Activated CD4-positive, alpha-beta T cell treated with anti-CD3 and anti-CD28 coated beads, Interleukin-2, amount 10 ng/mL, durations not matched to agents 7 days and 5 days (primary cell): ENCODE measurements around the gene COQ8A. TPM values are rescaled to one million over a fixed set of nuclear protein-coding genes. Genes with fewer than 3 reads are reported as not detected.

Experiments
- CTCF ChIA-PET: fragments of 350-600 bp; sonication (Branson Sonifier 250); formaldehyde crosslinking; loops from one replicate; lab custom pipeline; 2021; ENCODE audit warnings: antibody characterized with exemption; lab: Charles Lee
- POLR2A ChIA-PET: fragments of 350-600 bp; sonication (Branson Sonifier 250); formaldehyde crosslinking; loops from one replicate; lab custom pipeline; 2021; ENCODE audit warnings: antibody characterized with exemption; lab: Charles Lee
- DNase-seq: peaks from one replicate; pipeline ENCODE4 v3.0.0-alpha.2; 2020
- H3K27ac Mint-ChIP-seq: one replicate; pipeline ENCODE4 v1.8.0; 2021; ENCODE audit warnings: mild to moderate bottlenecking, moderate library complexity, mixed read lengths
- H3K27me3 Mint-ChIP-seq: one replicate; pipeline ENCODE4 v1.8.0; 2021; ENCODE audit warnings: mixed read lengths
- H3K36me3 Mint-ChIP-seq: one replicate; pipeline ENCODE4 v1.8.0; 2021; ENCODE audit warnings: low read depth, mixed read lengths
- H3K4me1 Mint-ChIP-seq: one replicate; pipeline ENCODE4 v1.8.0; 2021; ENCODE audit warnings: mixed read lengths
- H3K4me3 Mint-ChIP-seq: one replicate; pipeline ENCODE4 v1.8.0; 2021; ENCODE audit warnings: mild to moderate bottlenecking, moderate library complexity, mixed read lengths
- H3K9me3 Mint-ChIP-seq: one replicate; pipeline ENCODE4 v1.8.0; 2021; ENCODE audit warnings: mixed read lengths
- total RNA-seq, 2 experiments: library from RNA; stranded (reverse); gene quantifications; one replicate each; pipeline ENCODE4 v1.2.3, GENCODE V29; 2021

COQ8A gene
- total RNA-seq, 2 experiments from 2014 or later = 22.6 to 25.5 TPM

- Mint-ChIP-seq H3K27me3 (peaks cover 2% of the 10 kb centered on the region), H3K9me3 (no peaks in the 10 kb centered on the region), H3K4me3 (no peak overlapping the region), H3K27ac (no peak overlapping the region), H3K4me1 (peaks cover 2% of the 10 kb centered on the region), H3K36me3 (peaks cover 1% of the 10 kb centered on the region)
- CTCF ChIA-PET = interaction anchor here (1.0 kb wide), 1 partner anchor 19 kb away, joined by 3 read pairs; no protein-coding TSS in a partner anchor
- no peak for DNase-seq
- POLR2A ChIA-PET = no interaction called here
These were observed 97.0 kb downstream of the COQ8A start for GRCh38 chr1:227037121-227037520.

Other genes starting within 250 kb of the COQ8A start
- 10 to 100 TPM; 61.1 to 64.0 TPM for gene ITPKB, start 201.0 kb upstream of the COQ8A start, total RNA-seq
- gene PSEN2, start 69.7 kb upstream of the COQ8A start, total RNA-seq = 1 to 10 TPM; 2.0 to 2.9 TPM